Endodermal cell (in vitro differentiated cells): Measurements from ENCODE around the gene POLR2L. TPM values are rescaled to one million over a fixed set of nuclear protein-coding genes. Genes with fewer than 3 reads are reported as not detected.

Experiments
- DNase-seq: peaks from one replicate; pipeline ENCODE4 v3.0.0-alpha.2; 2017
- H3K27ac ChIP-seq: 2 replicates; pipeline ENCODE4 v1.5.1; 2013; ENCODE audit warnings: mild to moderate bottlenecking, low read depth, low read length, moderate library complexity
- H3K27me3 ChIP-seq: 2 replicates; pipeline ENCODE4 v1.6.1; 2013; ENCODE audit warnings: mild to moderate bottlenecking, low read length, moderate library complexity; ENCODE audit not compliant: insufficient read depth, control insufficient read depth, poor library complexity, severe bottlenecking
- H3K36me3 ChIP-seq: 2 replicates; pipeline ENCODE4 v1.7.0; 2013; ENCODE audit warnings: mild to moderate bottlenecking, low read length, moderate library complexity; ENCODE audit not compliant: control insufficient read depth, insufficient read depth
- H3K4me1 ChIP-seq: one replicate; pipeline ENCODE4 v1.7.0; 2013; ENCODE audit warnings: low read length; ENCODE audit not compliant: control insufficient read depth, insufficient read depth
- H3K4me3 ChIP-seq: 2 replicates; pipeline ENCODE4 v1.5.1; 2013; ENCODE audit warnings: mild to moderate bottlenecking, low read length, moderate library complexity
- H3K9ac ChIP-seq: 2 replicates; pipeline ENCODE4 v1.6.1; 2013; ENCODE audit warnings: mild to moderate bottlenecking, low read length, moderate library complexity; ENCODE audit not compliant: poor library complexity, severe bottlenecking; ENCODE audit errors: extremely low read depth
- H3K9me3 ChIP-seq: 2 replicates; pipeline ENCODE4 v1.6.1; 2013; ENCODE audit warnings: mild to moderate bottlenecking, low read length, moderate library complexity; ENCODE audit not compliant: control insufficient read depth
- H3K27ac Mint-ChIP-seq: 2 replicates; pipeline ENCODE4 v1.8.0; 2020; ENCODE audit warnings: mixed read lengths
- H3K27me3 Mint-ChIP-seq: 2 replicates; pipeline ENCODE4 v1.8.0; 2021; ENCODE audit warnings: mild to moderate bottlenecking, mixed read lengths; ENCODE audit not compliant: insufficient read depth
- H3K36me3 Mint-ChIP-seq: 2 replicates; pipeline ENCODE4 v1.8.0; 2020; ENCODE audit warnings: low read depth, mixed read lengths
- H3K4me1 Mint-ChIP-seq: 2 replicates; pipeline ENCODE4 v1.8.0; 2020; ENCODE audit warnings: mixed read lengths
- H3K4me3 Mint-ChIP-seq: 2 replicates; pipeline ENCODE4 v1.8.0; 2020; ENCODE audit warnings: mild to moderate bottlenecking, moderate library complexity, mixed read lengths
- H3K9me3 Mint-ChIP-seq: 2 replicates; pipeline ENCODE4 v1.8.0; 2020; ENCODE audit warnings: mild to moderate bottlenecking, mixed read lengths
- CTCF ChIP-seq: fragments of 200-600 bp; sonication (generic); conservative IDR thresholded peaks from 2 replicates; pipeline ENCODE4 v1.5.0; 2021; ENCODE audit warnings: antibody characterized with exemption, mild to moderate bottlenecking
- WGBS, 2 experiments: methylation state at CpG; one replicate each; pipeline versions ENCODE4 v1.1.5 to v1.1.7; 2013; ENCODE audit warnings: missing lambda C conversion rate in 2 of 2, mixed read lengths in 1 of 2; ENCODE audit not compliant: insufficient coverage in 1 of 2, insufficient read length in 1 of 2; 5-methylcytosine and 5-hydroxymethylcytosine counted together
- total RNA-seq, 2 donors: library from RNA; stranded (reverse); fragmentation: NEBNext Ultra II Directional in 1 of 2; extraction: Animal tissue kit (Norgen Biotek cat#: 25700) in 1 of 2; gene quantifications; 2 replicates in 1 of 2; 3 replicates in 1 of 2; pipeline ENCODE4 v1.2.1, GENCODE V29; 2021

The POLR2L gene
- total RNA-seq, 2 donors from 2014 or later = 139 to 148 TPM

DNA sequence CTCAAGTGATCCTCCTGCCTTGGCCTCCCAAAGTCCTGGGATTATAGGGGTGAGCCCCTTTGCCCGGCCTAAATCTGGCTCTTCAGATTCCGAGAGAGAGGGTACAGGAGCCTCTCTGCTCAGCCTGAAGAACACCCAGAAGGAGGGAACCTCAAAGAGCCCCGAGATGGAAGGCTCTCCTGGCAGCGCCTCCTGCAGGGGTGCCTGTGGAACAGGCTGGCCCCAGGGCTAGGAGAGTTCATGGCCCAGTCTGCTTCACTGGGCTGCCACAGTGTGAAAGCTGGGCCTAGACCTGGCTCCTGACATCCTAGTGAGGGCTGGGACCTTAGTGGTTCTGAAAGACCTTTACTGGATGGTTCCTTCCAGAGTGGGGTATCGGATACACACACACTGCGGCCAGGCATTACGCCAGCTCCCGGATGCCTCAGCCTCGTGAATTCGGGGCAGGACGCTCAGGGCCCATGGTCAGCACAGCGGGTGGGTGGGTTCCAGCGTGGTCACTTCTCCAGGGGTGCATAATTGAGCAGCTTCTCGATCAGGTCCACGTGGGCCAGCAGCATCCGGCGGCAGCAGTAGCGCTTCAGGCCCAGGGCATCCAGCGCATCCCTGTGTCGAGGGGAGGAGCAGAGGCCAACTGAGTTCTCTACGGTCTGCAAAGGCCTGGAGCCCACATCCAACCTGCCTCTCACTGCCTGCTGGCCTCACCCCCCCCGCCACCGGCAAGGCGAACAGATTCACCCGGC is 2.3 kb downstream of the POLR2L start:
- Histone ChIP-seq H3K27ac (no peak overlapping the region), H3K27me3 (no peaks in the 10 kb centered on the region), H3K4me3 (no peak overlapping the region), H3K4me1 (peaks cover 3% of the 10 kb centered on the region), H3K36me3 (peaks cover 49% of the 10 kb centered on the region), H3K9me3 (no peaks in the 10 kb centered on the region), H3K9ac (no peak overlapping the region)
- Mint-ChIP-seq H3K4me3 (peak overlapping the region; percentile 78), H3K9me3 (no peaks in the 10 kb centered on the region), H3K4me1 (peaks cover 13% of the 10 kb centered on the region), H3K27me3 (no peaks in the 10 kb centered on the region), H3K27ac (no peak overlapping the region), H3K36me3 (peaks cover 32% of the 10 kb centered on the region)
- DNase-seq = no peak
- peak; percentile 64 for TF ChIP-seq CTCF
- WGBS, 2 experiments = 89 to 96% methylated on average over 23 to 25 of the region's 25 CpGs

DNA sequence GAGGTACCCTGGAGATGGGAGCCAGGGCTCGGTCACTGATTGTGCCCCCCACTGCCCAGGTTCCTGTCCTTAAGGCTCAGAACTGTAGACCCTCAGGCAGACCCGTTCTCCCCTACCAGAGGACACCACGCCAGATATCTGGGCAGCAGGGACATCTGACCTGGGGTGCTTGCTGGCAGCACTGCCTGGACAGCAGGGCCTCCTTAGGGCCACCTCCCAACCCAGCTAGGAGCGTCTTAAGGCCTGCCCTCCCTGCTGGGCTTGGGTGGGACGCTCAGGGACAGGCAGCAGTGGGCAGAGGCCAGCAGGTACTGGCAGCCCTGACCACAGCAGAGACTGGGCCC is 3.1 kb downstream of the POLR2L start:
- no peak overlapping the region for H3K27ac Mint-ChIP-seq
- peaks cover 10% of the 10 kb centered on the region for H3K4me1 Mint-ChIP-seq
- H3K9me3 Mint-ChIP-seq = no peaks in the 10 kb centered on the region
- no peaks in the 10 kb centered on the region for H3K27me3 Mint-ChIP-seq
- H3K36me3 Mint-ChIP-seq = peaks cover 32% of the 10 kb centered on the region
- H3K4me3 ChIP-seq = no peak overlapping the region
- TF ChIP-seq CTCF = no peak
- no peak overlapping the region for H3K27ac ChIP-seq
- DNase-seq = no peak
- no peaks in the 10 kb centered on the region for H3K27me3 ChIP-seq
- peaks cover 49% of the 10 kb centered on the region for H3K36me3 ChIP-seq
- H3K4me3 Mint-ChIP-seq = no peak overlapping the region
- H3K4me1 ChIP-seq = peaks cover 2% of the 10 kb centered on the region
- no peak overlapping the region for H3K9ac ChIP-seq
- no peaks in the 10 kb centered on the region for H3K9me3 ChIP-seq
- WGBS, 2 experiments = 96 to 100% methylated on average over 3 to 5 of the region's 5 CpGs

- peak; percentile 78 for DNase-seq
- Mint-ChIP-seq H3K9me3 (no peaks in the 10 kb centered on the region), H3K4me1 (peaks cover 10% of the 10 kb centered on the region), H3K27ac (no peak overlapping the region), H3K36me3 (peaks cover 32% of the 10 kb centered on the region), H3K27me3 (no peaks in the 10 kb centered on the region), H3K4me3 (no peak overlapping the region)
- Histone ChIP-seq H3K9ac (no peak overlapping the region), H3K27ac (no peak overlapping the region), H3K9me3 (no peaks in the 10 kb centered on the region), H3K27me3 (no peaks in the 10 kb centered on the region), H3K4me3 (no peak overlapping the region), H3K4me1 (peaks cover 2% of the 10 kb centered on the region), H3K36me3 (peaks cover 49% of the 10 kb centered on the region)
- WGBS, 2 experiments = 81% methylated on average over 11 to 17 of the region's 17 CpGs
- TF ChIP-seq CTCF = peak; percentile 65
Observed at GRCh38 chr11:838441-839279, 3.7 kb downstream of the POLR2L start.
